Type B pancreatic cell (in vitro differentiated cells): ENCODE data around the gene ZPBP. TPM values are rescaled to one million over a fixed set of nuclear protein-coding genes. Genes with fewer than 3 reads are reported as not detected.
A peak's percentile ranks its signal among the peaks of the same experiment; 100 is the strongest.

Experiments used
- DNase-seq: peaks from one replicate; pipeline ENCODE4 v3.0.0; 2021; ENCODE audit warnings: mixed read lengths; ENCODE audit not compliant: unreplicated experiment; ENCODE audit errors: extremely low spot score
- H3K27ac Mint-ChIP-seq: 2 replicates; pipeline ENCODE4 v1.8.0; 2021; ENCODE audit warnings: mild to moderate bottlenecking, mixed read lengths
- H3K27me3 Mint-ChIP-seq: 2 replicates; pipeline ENCODE4 v1.8.0; 2021; ENCODE audit warnings: mixed read lengths
- H3K36me3 Mint-ChIP-seq: 2 replicates; pipeline ENCODE4 v1.8.0; 2021; ENCODE audit warnings: mixed read lengths
- H3K4me1 Mint-ChIP-seq: one replicate; pipeline ENCODE4 v1.8.0; 2021; ENCODE audit warnings: mixed read lengths; ENCODE audit not compliant: unreplicated experiment
- H3K4me3 Mint-ChIP-seq: 2 replicates; pipeline ENCODE4 v1.8.0; 2021; ENCODE audit warnings: mild to moderate bottlenecking, mixed read lengths
- H3K9me3 Mint-ChIP-seq: 2 replicates; pipeline ENCODE4 v1.8.0; 2021; ENCODE audit warnings: mixed read lengths
- CTCF ChIP-seq: fragments of 200-600 bp; sonication (generic); conservative IDR thresholded peaks from 2 replicates; pipeline ENCODE4 v1.5.0; 2021; ENCODE audit warnings: antibody characterized with exemption, mild to moderate bottlenecking
- long read RNA-seq: library from polyadenylated mRNA; unstranded; transcript quantifications from one replicate; pipeline ENCODE4 v2.0.0, GENCODE V29; 2020
- total RNA-seq: library from RNA; stranded (reverse); gene quantifications from 2 replicates; pipeline ENCODE4 v1.2.1, GENCODE V29; 2021; ENCODE audit warnings: low replicate concordance

Gene ZPBP
- not detected in 2 replicates for total RNA-seq
- long read RNA-seq, result 0 reads

DNA sequence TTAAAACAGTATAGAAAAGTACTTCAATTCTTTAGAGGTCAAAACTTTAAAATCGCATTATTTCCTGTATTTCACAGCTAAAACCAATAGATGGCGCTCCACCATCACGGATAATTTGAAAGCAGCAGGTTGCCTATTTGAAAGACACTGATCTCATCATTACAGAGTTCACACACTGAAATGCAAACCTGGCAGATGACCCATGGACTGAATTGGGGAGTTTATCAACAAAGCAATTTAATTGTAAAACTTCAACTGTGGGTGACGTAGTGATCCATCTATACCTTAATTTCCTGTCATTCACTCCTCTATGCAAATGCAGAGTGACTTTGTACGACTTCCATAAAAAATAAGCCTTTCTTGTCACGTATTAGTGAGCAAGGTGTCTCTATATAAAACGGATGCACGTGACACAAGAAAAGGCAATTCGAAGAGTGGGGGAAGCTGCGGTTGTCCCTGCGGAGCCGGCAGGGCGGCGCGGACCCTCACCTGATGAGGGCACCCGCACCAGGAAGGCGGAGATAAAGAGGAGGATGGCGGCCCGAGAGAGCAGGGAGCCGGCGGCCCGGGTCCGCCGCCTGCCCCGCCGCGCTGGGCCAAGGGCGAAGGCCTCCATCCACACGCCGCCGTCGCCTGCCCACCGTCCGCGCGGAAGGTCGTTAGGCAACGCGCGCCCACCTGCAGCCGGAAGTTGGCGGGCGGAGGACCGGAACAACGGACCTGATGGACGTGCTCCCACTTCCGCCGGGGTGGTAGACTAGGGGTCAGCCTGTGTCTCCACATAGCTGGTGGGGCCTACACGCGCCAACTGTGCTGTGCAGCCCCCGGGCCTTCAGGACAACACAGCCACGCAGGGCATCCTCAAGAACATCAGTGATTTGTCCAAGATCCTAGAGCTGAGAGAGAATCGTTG, at the start of gene ZPBP:
ZPBP (minus strand) TSS at position 668 of the 913 bp plus-strand sequence; CDS start at position 616, 52 bp downstream.
- Mint-ChIP-seq H3K4me1 (no peaks in the 10 kb centered on the region), H3K4me3 (peak within 1 kb of the TSS; percentile 89), H3K27me3 (peaks cover 3% of the 10 kb centered on the region), H3K9me3 (no peaks in the 10 kb centered on the region), H3K27ac (peak within 1 kb of the TSS; percentile 59), H3K36me3 (no peaks in the 10 kb centered on the region)
- TF ChIP-seq CTCF, result peak; percentile 91
- DNase-seq, result no peak

- H3K4me3 Mint-ChIP-seq, result no peak overlapping the region
- no peak for DNase-seq
- H3K36me3 Mint-ChIP-seq, result no peaks in the 10 kb centered on the region
- H3K27ac Mint-ChIP-seq, result no peak overlapping the region
- no peaks in the 10 kb centered on the region for H3K4me1 Mint-ChIP-seq
- no peaks in the 10 kb centered on the region for H3K27me3 Mint-ChIP-seq
- TF ChIP-seq CTCF, result peak; percentile 89
- no peaks in the 10 kb centered on the region for H3K9me3 Mint-ChIP-seq
These were observed 49.5 kb upstream of the ZPBP start for GRCh38 chr7:50142425-50143017.

DNA sequence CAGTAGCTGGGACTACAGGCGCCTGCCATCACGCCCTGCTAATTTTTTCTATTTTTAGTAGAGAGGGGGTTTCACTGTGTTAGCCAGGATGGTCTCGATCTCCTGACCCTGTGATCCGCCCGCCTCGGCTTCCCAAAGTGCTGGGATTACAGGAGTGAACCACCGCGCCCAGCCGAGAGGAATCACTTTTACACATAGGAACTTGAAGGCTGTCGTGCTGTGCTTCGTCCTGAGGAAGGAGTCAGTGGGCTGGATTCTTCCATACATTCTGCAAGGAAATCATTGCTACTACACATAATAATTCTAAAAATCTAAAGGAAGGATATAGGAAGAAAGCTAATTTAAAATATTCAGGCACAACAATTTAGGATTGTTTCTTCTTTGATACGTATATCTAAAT, 48.8 kb upstream of the ZPBP start:
- Mint-ChIP-seq H3K36me3 (no peaks in the 10 kb centered on the region), H3K4me1 (no peaks in the 10 kb centered on the region), H3K9me3 (no peaks in the 10 kb centered on the region), H3K27ac (no peak overlapping the region), H3K4me3 (no peak overlapping the region), H3K27me3 (no peaks in the 10 kb centered on the region)
- no peak for DNase-seq
- no peak for TF ChIP-seq CTCF

GRCh38 chr7:50141131-50141530, 48.1 kb upstream of the ZPBP start:
- Mint-ChIP-seq H3K4me1 (no peaks in the 10 kb centered on the region), H3K4me3 (no peak overlapping the region), H3K9me3 (no peaks in the 10 kb centered on the region), H3K27ac (no peak overlapping the region), H3K27me3 (no peaks in the 10 kb centered on the region), H3K36me3 (no peaks in the 10 kb centered on the region)
- DNase-seq, result no peak
- TF ChIP-seq CTCF, result no peak

DNA sequence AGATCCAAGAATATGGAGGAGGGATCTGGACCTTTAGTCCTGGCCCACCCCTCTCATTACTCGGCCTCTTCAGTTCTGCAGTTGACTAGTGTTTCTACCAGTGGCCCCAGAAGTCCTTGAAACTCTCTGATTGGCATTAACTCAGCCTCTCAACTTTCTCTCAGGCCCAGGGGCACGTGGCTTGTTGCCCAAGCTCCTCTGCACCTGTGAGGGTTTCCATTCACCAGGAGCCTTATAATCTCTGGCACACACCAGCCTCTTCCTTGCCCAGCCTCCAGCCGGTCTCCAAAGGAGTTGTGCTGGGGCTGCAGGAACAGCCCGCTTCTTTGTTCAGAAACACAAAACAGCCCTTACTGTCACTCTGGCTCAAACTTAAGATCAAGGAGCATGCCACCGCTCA, 47.6 kb upstream of the ZPBP start:
- no peak overlapping the region for H3K4me3 Mint-ChIP-seq
- H3K4me1 Mint-ChIP-seq, result no peaks in the 10 kb centered on the region
- DNase-seq, result no peak
- H3K27me3 Mint-ChIP-seq, result no peaks in the 10 kb centered on the region
- H3K36me3 Mint-ChIP-seq, result no peaks in the 10 kb centered on the region
- H3K9me3 Mint-ChIP-seq, result no peaks in the 10 kb centered on the region
- no peak for TF ChIP-seq CTCF
- no peak overlapping the region for H3K27ac Mint-ChIP-seq
